Activated naive CD4-positive, alpha-beta T cell treated with anti-CD3 and anti-CD28 coated beads, Interleukin-2, amount 10 ng/mL, durations not matched to agents 7 days and 5 days (primary cell): ENCODE data around the gene IPO11.
"Not testable (repeated sequence)": the region's sequence is repeated elsewhere in the genome, so short reads cannot be mapped to it uniquely, and the experiment has no call there.

Source experiments
- CTCF ChIA-PET: fragments of 350-600 bp; sonication (Branson Sonifier 250); formaldehyde crosslinking; loops from one replicate; lab custom pipeline; 2021; ENCODE audit warnings: antibody characterized with exemption; lab: Charles Lee
- DNase-seq: peaks from one replicate; pipeline ENCODE4 v3.0.0-alpha.2; 2020
- H3K27ac Mint-ChIP-seq: one replicate; pipeline ENCODE4 v1.8.0; 2021; ENCODE audit warnings: mild to moderate bottlenecking, moderate library complexity, mixed read lengths
- H3K27me3 Mint-ChIP-seq: one replicate; pipeline ENCODE4 v1.8.0; 2021; ENCODE audit warnings: mild to moderate bottlenecking, mixed read lengths
- H3K36me3 Mint-ChIP-seq: one replicate; pipeline ENCODE4 v1.8.0; 2021; ENCODE audit warnings: mixed read lengths
- H3K4me1 Mint-ChIP-seq: one replicate; pipeline ENCODE4 v1.8.0; 2021; ENCODE audit warnings: mixed read lengths
- H3K4me3 Mint-ChIP-seq: one replicate; pipeline ENCODE4 v1.8.0; 2021; ENCODE audit warnings: mild to moderate bottlenecking, moderate library complexity, mixed read lengths
- H3K9me3 Mint-ChIP-seq: one replicate; pipeline ENCODE4 v1.8.0; 2021; ENCODE audit warnings: mixed read lengths

The IPO11 gene

GRCh38 chr5:62652225-62652624, 239.7 kb downstream of the IPO11 start:
- Mint-ChIP-seq H3K4me3 (no peak overlapping the region), H3K27me3 (no peaks in the 10 kb centered on the region), H3K4me1 (peaks cover 7% of the 10 kb centered on the region), H3K27ac (no peak overlapping the region), H3K9me3 (peaks cover 7% of the 10 kb centered on the region), H3K36me3 (no peaks in the 10 kb centered on the region)
- CTCF ChIA-PET: no interaction called here
- no peak for DNase-seq

- DNase-seq: no peak
- H3K36me3 Mint-ChIP-seq: no peaks in the 10 kb centered on the region
- H3K4me3 Mint-ChIP-seq: no peak overlapping the region
- H3K27me3 Mint-ChIP-seq: no peaks in the 10 kb centered on the region
- CTCF ChIA-PET: no interaction called here
- H3K9me3 Mint-ChIP-seq: peaks cover 7% of the 10 kb centered on the region
- peaks cover 7% of the 10 kb centered on the region for H3K4me1 Mint-ChIP-seq
- no peak overlapping the region for H3K27ac Mint-ChIP-seq
Measured at GRCh38 chr5:62653001-62653863, 240.7 kb downstream of the IPO11 start.

- Mint-ChIP-seq H3K4me1 (peaks cover 7% of the 10 kb centered on the region), H3K9me3 (peaks cover 7% of the 10 kb centered on the region), H3K27ac (no peak overlapping the region), H3K36me3 (no peaks in the 10 kb centered on the region), H3K4me3 (no peak overlapping the region), H3K27me3 (no peaks in the 10 kb centered on the region)
- CTCF ChIA-PET: no interaction called here
- no peak for DNase-seq
Measured at GRCh38 chr5:62653864-62654575, 241.5 kb downstream of the IPO11 start.

GRCh38 chr5:62657772-62658171, 245.2 kb downstream of the IPO11 start:
- CTCF ChIA-PET, H3K9me3 Mint-ChIP-seq, H3K4me1 Mint-ChIP-seq, H3K27me3 Mint-ChIP-seq, DNase-seq, H3K27ac Mint-ChIP-seq, H3K4me3 Mint-ChIP-seq, H3K36me3 Mint-ChIP-seq: not testable (repeated sequence)

- Mint-ChIP-seq H3K27ac (no peak overlapping the region), H3K36me3 (no peaks in the 10 kb centered on the region)
Measured at GRCh38 chr5:62661126-62661525, 248.6 kb downstream of the IPO11 start.

GRCh38 chr5:62662521-62662920, 250.0 kb downstream of the IPO11 start:
- CTCF ChIA-PET: no interaction called here
- H3K27me3 Mint-ChIP-seq: no peaks in the 10 kb centered on the region
- H3K27ac Mint-ChIP-seq: no peak overlapping the region
- H3K4me3 Mint-ChIP-seq: no peak overlapping the region
- H3K4me1 Mint-ChIP-seq: no peaks in the 10 kb centered on the region
- no peaks in the 10 kb centered on the region for H3K36me3 Mint-ChIP-seq
- no peak for DNase-seq
- H3K9me3 Mint-ChIP-seq: peaks cover 2% of the 10 kb centered on the region

More at GRCh38 chr5:62661126-62661525, 248.6 kb downstream of the IPO11 start:
- no peak for DNase-seq
- Mint-ChIP-seq H3K27me3 (no peaks in the 10 kb centered on the region), H3K4me1 (no peaks in the 10 kb centered on the region), H3K9me3 (peaks cover 2% of the 10 kb centered on the region), H3K4me3 (no peak overlapping the region)
- CTCF ChIA-PET: no interaction called here

- Mint-ChIP-seq H3K27ac (no peak overlapping the region), H3K4me1 (no peaks in the 10 kb centered on the region), H3K27me3 (no peaks in the 10 kb centered on the region), H3K4me3 (no peak overlapping the region), H3K9me3 (peaks cover 3% of the 10 kb centered on the region), H3K36me3 (no peaks in the 10 kb centered on the region)
- CTCF ChIA-PET: no interaction called here
- no peak for DNase-seq
Measured at GRCh38 chr5:62671479-62671878, 258.9 kb downstream of the IPO11 start.

GRCh38 chr5:62676596-62676995, 264.0 kb downstream of the IPO11 start:
- peaks cover 12% of the 10 kb centered on the region for H3K9me3 Mint-ChIP-seq
- H3K4me1 Mint-ChIP-seq, H3K27ac Mint-ChIP-seq: not testable (repeated sequence)

More at GRCh38 chr5:62676596-62676995, 264.0 kb downstream of the IPO11 start:
- H3K4me3 Mint-ChIP-seq, H3K36me3 Mint-ChIP-seq, CTCF ChIA-PET, H3K27me3 Mint-ChIP-seq, DNase-seq: not testable (repeated sequence)
